ENCODE data around the gene USP17L28. TPM values are rescaled to one million over a fixed set of nuclear protein-coding genes. Genes with fewer than 3 reads are reported as not detected.
"Not testable (repeated sequence)": the region's sequence is repeated elsewhere in the genome, so short reads cannot be mapped to it uniquely, and the experiment has no call there.

USP17L28 gene
- not detected for total RNA-seq

GRCh38 chr4:9348593-9348992 is at the start of gene USP17L28:
USP17L28 (plus strand) TSS chr4:9348893; CDS start chr4:9348893, 0 bp downstream.
- H3K4me3 ChIP-seq (ENCODE audit: low read length); H3K4me1 ChIP-seq (ENCODE audit: insufficient read depth, low read length); H3K9me3 ChIP-seq (ENCODE audit: low read depth, low read length); H3K27me3 ChIP-seq (ENCODE audit: insufficient read depth, low read length): not testable (repeated sequence)

GRCh38 chr4:9324191-9324590 is 24.5 kb upstream of the USP17L28 start:
- H3K4me3 ChIP-seq (ENCODE audit: low read length); H3K27me3 ChIP-seq (ENCODE audit: insufficient read depth, low read length); H3K4me1 ChIP-seq (ENCODE audit: insufficient read depth, low read length); H3K9me3 ChIP-seq (ENCODE audit: low read depth, low read length): not testable (repeated sequence)

- H3K4me1 ChIP-seq (ENCODE audit: insufficient read depth, low read length); H3K4me3 ChIP-seq (ENCODE audit: low read length); H3K9me3 ChIP-seq (ENCODE audit: low read depth, low read length): not testable (repeated sequence)
Observed at GRCh38 chr4:9324865-9325264, 23.8 kb upstream of the USP17L28 start, which contains the start of gene USP17L24. USP17L24 (plus strand) TSS chr4:9325165; CDS start chr4:9325165, 0 bp downstream.

GRCh38 chr4:9329611-9330010 is 19.1 kb upstream of the USP17L28 start, which contains the start of gene USP17L25:
USP17L25 (plus strand) TSS chr4:9329911; CDS start chr4:9329911, 0 bp downstream.
- H3K9me3 ChIP-seq (ENCODE audit: low read depth, low read length); H3K27me3 ChIP-seq (ENCODE audit: insufficient read depth, low read length); H3K4me1 ChIP-seq (ENCODE audit: insufficient read depth, low read length); H3K4me3 ChIP-seq (ENCODE audit: low read length): not testable (repeated sequence)

More at GRCh38 chr4:9324865-9325264, 23.8 kb upstream of the USP17L28 start, which contains the start of gene USP17L24:
- not testable (repeated sequence) for H3K27me3 ChIP-seq (ENCODE audit: insufficient read depth, low read length)

- H3K9me3 ChIP-seq (ENCODE audit: low read depth, low read length); H3K4me1 ChIP-seq (ENCODE audit: insufficient read depth, low read length); H3K27me3 ChIP-seq (ENCODE audit: insufficient read depth, low read length); H3K4me3 ChIP-seq (ENCODE audit: low read length): not testable (repeated sequence)
Observed at GRCh38 chr4:9334358-9334757, 14.3 kb upstream of the USP17L28 start, which contains the start of gene USP17L26. USP17L26 (plus strand) TSS chr4:9334658; CDS start chr4:9334658, 0 bp downstream.

- H3K4me1 ChIP-seq (ENCODE audit: insufficient read depth, low read length); H3K9me3 ChIP-seq (ENCODE audit: low read depth, low read length); H3K4me3 ChIP-seq (ENCODE audit: low read length); H3K27me3 ChIP-seq (ENCODE audit: insufficient read depth, low read length): not testable (repeated sequence)
Observed at GRCh38 chr4:9339103-9339502, 9.6 kb upstream of the USP17L28 start, which contains the start of gene USP17L5. USP17L5 (plus strand) TSS chr4:9339403; CDS start chr4:9339403, 0 bp downstream.

GRCh38 chr4:9343848-9344247 is 4.8 kb upstream of the USP17L28 start, which contains the start of gene USP17L27:
USP17L27 (plus strand) TSS chr4:9344148; CDS start chr4:9344148, 0 bp downstream.
- H3K27me3 ChIP-seq (ENCODE audit: insufficient read depth, low read length), result not testable (repeated sequence)

GRCh38 chr4:9350866-9351265 is 2.2 kb downstream of the USP17L28 start:
- not testable (repeated sequence) for H3K4me3 ChIP-seq (ENCODE audit: low read length); H3K9me3 ChIP-seq (ENCODE audit: low read depth, low read length); H3K27me3 ChIP-seq (ENCODE audit: insufficient read depth, low read length); H3K4me1 ChIP-seq (ENCODE audit: insufficient read depth, low read length)

More at GRCh38 chr4:9343848-9344247, 4.8 kb upstream of the USP17L28 start, which contains the start of gene USP17L27:
- not testable (repeated sequence) for H3K4me3 ChIP-seq (ENCODE audit: low read length); H3K4me1 ChIP-seq (ENCODE audit: insufficient read depth, low read length); H3K9me3 ChIP-seq (ENCODE audit: low read depth, low read length)

GRCh38 chr4:9353338-9353737 is 4.6 kb downstream of the USP17L28 start, which contains the start of gene USP17L29:
USP17L29 (plus strand) TSS chr4:9353638; CDS start chr4:9353638, 0 bp downstream.
- H3K4me1 ChIP-seq (ENCODE audit: insufficient read depth, low read length); H3K27me3 ChIP-seq (ENCODE audit: insufficient read depth, low read length); H3K9me3 ChIP-seq (ENCODE audit: low read depth, low read length); H3K4me3 ChIP-seq (ENCODE audit: low read length): not testable (repeated sequence)

GRCh38 chr4:9362829-9363228 is 14.1 kb downstream of the USP17L28 start, which contains the start of gene USP17L30:
USP17L30 (plus strand) TSS chr4:9363129; CDS start chr4:9363129, 0 bp downstream.
- not testable (repeated sequence) for H3K4me1 ChIP-seq (ENCODE audit: insufficient read depth, low read length); H3K27me3 ChIP-seq (ENCODE audit: insufficient read depth, low read length); H3K9me3 ChIP-seq (ENCODE audit: low read depth, low read length); H3K4me3 ChIP-seq (ENCODE audit: low read length)

- not testable (repeated sequence) for H3K4me1 ChIP-seq (ENCODE audit: insufficient read depth, low read length); H3K4me3 ChIP-seq (ENCODE audit: low read length); H3K9me3 ChIP-seq (ENCODE audit: low read depth, low read length); H3K27me3 ChIP-seq (ENCODE audit: insufficient read depth, low read length)
Observed at GRCh38 chr4:9379881-9380280, 31.2 kb downstream of the USP17L28 start.

GRCh38 chr4:9381012-9381534 is 32.4 kb downstream of the USP17L28 start:
- H3K9me3 ChIP-seq (ENCODE audit: low read depth, low read length); H3K4me1 ChIP-seq (ENCODE audit: insufficient read depth, low read length); H3K27me3 ChIP-seq (ENCODE audit: insufficient read depth, low read length): not testable (repeated sequence)
- H3K4me3 ChIP-seq (ENCODE audit: low read length), result peak overlapping the region; percentile 12

- Histone ChIP-seq H3K9me3 (ENCODE audit: low read depth, low read length) (no peaks in the 10 kb centered on the region), H3K4me3 (ENCODE audit: low read length) (no peak overlapping the region), H3K27me3 (ENCODE audit: insufficient read depth, low read length) (no peaks in the 10 kb centered on the region), H3K4me1 (ENCODE audit: insufficient read depth, low read length) (peaks cover 4% of the 10 kb centered on the region)
Observed at GRCh38 chr4:9384126-9384525, 35.4 kb downstream of the USP17L28 start.

- not testable (repeated sequence) for H3K9me3 ChIP-seq (ENCODE audit: low read depth, low read length); H3K4me3 ChIP-seq (ENCODE audit: low read length); H3K27me3 ChIP-seq (ENCODE audit: insufficient read depth, low read length); H3K4me1 ChIP-seq (ENCODE audit: insufficient read depth, low read length)
Observed at GRCh38 chr4:9389001-9389400, 40.3 kb downstream of the USP17L28 start.

Data from mononuclear cell (primary cell).